ENCODE measurements around the gene QRFPR. TPM values are rescaled to one million over a fixed set of nuclear protein-coding genes. Genes with fewer than 3 reads are reported as not detected.

QRFPR gene
- total RNA-seq, 1 donor from 2014 or later: 0.25 TPM

GRCh38 chr4:121377076-121377475 lies 3.7 kb downstream of the QRFPR start:
- H3K27me3 ChIP-seq (ENCODE audit: low read depth): peaks cover 9% of the 10 kb centered on the region
- H3K36me3 ChIP-seq: no peaks in the 10 kb centered on the region
- no peak overlapping the region for H3K4me3 ChIP-seq
- H3K27ac ChIP-seq (replicated peaks): no peak overlapping the region
- no peak for TF ChIP-seq CTCF (IDR thresholded peaks at IDR 0.05; ENCODE audit: borderline replicate concordance)
- H3K4me1 ChIP-seq: peaks cover 24% of the 10 kb centered on the region
- intact Hi-C loops (cut with micrococcal nuclease): no loop called here
- no peaks in the 10 kb centered on the region for H3K9me3 ChIP-seq (replicated peaks)
- no peak for DNase-seq

GRCh38 chr4:121376556-121376955 lies 4.3 kb downstream of the QRFPR start:
- peaks cover 9% of the 10 kb centered on the region for H3K27me3 ChIP-seq (ENCODE audit: low read depth)
- peaks cover 24% of the 10 kb centered on the region for H3K4me1 ChIP-seq
- intact Hi-C loops (cut with micrococcal nuclease): no loop called here
- no peaks in the 10 kb centered on the region for H3K9me3 ChIP-seq (replicated peaks)
- H3K27ac ChIP-seq (replicated peaks): no peak overlapping the region
- no peak for TF ChIP-seq CTCF (IDR thresholded peaks at IDR 0.05; ENCODE audit: borderline replicate concordance)
- H3K36me3 ChIP-seq: no peaks in the 10 kb centered on the region
- H3K4me3 ChIP-seq: no peak overlapping the region
- DNase-seq: no peak

GRCh38 chr4:121376097-121376496 lies 4.7 kb downstream of the QRFPR start:
- intact Hi-C loops (cut with micrococcal nuclease): no loop called here
- H3K27ac ChIP-seq (replicated peaks): no peak overlapping the region
- TF ChIP-seq CTCF (IDR thresholded peaks at IDR 0.05; ENCODE audit: borderline replicate concordance): no peak

GRCh38 chr4:121375262-121375661 lies 5.6 kb downstream of the QRFPR start:
- H3K9me3 ChIP-seq (replicated peaks): no peaks in the 10 kb centered on the region
- intact Hi-C loops (cut with micrococcal nuclease): no loop called here
- no peak for DNase-seq
- no peaks in the 10 kb centered on the region for H3K36me3 ChIP-seq
- H3K4me1 ChIP-seq: peaks cover 13% of the 10 kb centered on the region
- no peak overlapping the region for H3K4me3 ChIP-seq
- H3K27me3 ChIP-seq (ENCODE audit: low read depth): peaks cover 1% of the 10 kb centered on the region
- no peak for TF ChIP-seq CTCF (IDR thresholded peaks at IDR 0.05; ENCODE audit: borderline replicate concordance)
- H3K27ac ChIP-seq (replicated peaks): no peak overlapping the region

More at GRCh38 chr4:121376097-121376496, 4.7 kb downstream of the QRFPR start:
- Histone ChIP-seq H3K4me1 (peaks cover 21% of the 10 kb centered on the region), H3K27me3 (ENCODE audit: low read depth) (peaks cover 9% of the 10 kb centered on the region), H3K9me3 (replicated peaks) (no peaks in the 10 kb centered on the region), H3K36me3 (no peaks in the 10 kb centered on the region), H3K4me3 (no peak overlapping the region)
- no peak for DNase-seq

- no peaks in the 10 kb centered on the region for H3K27me3 ChIP-seq (ENCODE audit: low read depth)
- H3K4me3 ChIP-seq: no peak overlapping the region
- H3K9me3 ChIP-seq (replicated peaks): no peaks in the 10 kb centered on the region
- peaks cover 9% of the 10 kb centered on the region for H3K4me1 ChIP-seq
- intact Hi-C loops (cut with micrococcal nuclease): loop anchor here (5.0 kb wide), 2 partner anchors 48 to 353 kb away; no protein-coding TSS in a partner anchor
- no peaks in the 10 kb centered on the region for H3K36me3 ChIP-seq
- H3K27ac ChIP-seq (replicated peaks): no peak overlapping the region
- TF ChIP-seq CTCF (IDR thresholded peaks at IDR 0.05; ENCODE audit: borderline replicate concordance): no peak
- DNase-seq: no peak
Measured at GRCh38 chr4:121373841-121374240, 7.0 kb downstream of the QRFPR start.

Measured in left ventricle myocardium inferior (tissue), 1 donor.